K562 (cell line): ENCODE data around the gene DNMT1. TPM values are rescaled to one million over a fixed set of nuclear protein-coding genes. Genes with fewer than 3 reads are reported as not detected.
A peak's percentile ranks its signal among the peaks of the same experiment; 100 is the strongest.

ENCODE experiments used
- ASH1L ChIP-seq: fragments of 450-650 bp; IDR thresholded peaks from 2 replicates; pipeline ENCODE4 v1.6.1; 2018; ENCODE audit warnings: borderline replicate concordance, mild to moderate bottlenecking, low read depth; ENCODE audit not compliant: partially characterized antibody
- BACH1 ChIP-seq: fragments of 200-800 bp; sonication (Bioruptor generic); IDR thresholded peaks from 2 replicates; pipeline ENCODE4 v1.6.1; 2016; ENCODE audit warnings: missing genetic modification characterization, missing compliant biosample characterization
- DIDO1 ChIP-seq: fragments of 450-650 bp; IDR thresholded peaks from 2 replicates; pipeline ENCODE4 v1.6.1; 2016; ENCODE audit warnings: low read depth, missing biosample characterization, missing genetic modification characterization
- ESRRB ChIP-seq: fragments of 250-450 bp; sonication (Bioruptor Pico); IDR thresholded peaks from 2 replicates; pipeline ENCODE4 v1.5.0; 2020; ENCODE audit warnings: mild to moderate bottlenecking, moderate library complexity, borderline replicate concordance
- ETV6 ChIP-seq, 3 experiments: fragments of 150-350 bp in 1 of 3; sonication (generic) in 1 of 3; formaldehyde crosslinking in 1 of 3; IDR thresholded peaks; 2 replicates each; pipeline versions ENCODE4 v1.6.1 to v1.8.0; 2014 to 2022; ENCODE audit warnings: borderline replicate concordance in 2 of 3, low read depth in 2 of 3, antibody characterized with exemption in 1 of 3, low read length in 1 of 3, mild to moderate bottlenecking in 1 of 3, missing genetic modification reagents in 1 of 3
- EWSR1 ChIP-seq: fragments of 450-650 bp; IDR thresholded peaks from 2 replicates; pipeline ENCODE4 v1.6.1; 2018; ENCODE audit warnings: borderline replicate concordance, mild to moderate bottlenecking, low read depth, moderate library complexity; ENCODE audit not compliant: partially characterized antibody
- GABPB1 ChIP-seq: sonication (generic); formaldehyde crosslinking; IDR thresholded peaks from 2 replicates; pipeline ENCODE4 v1.8.0; 2022; ENCODE audit warnings: mild to moderate bottlenecking, missing genetic modification reagents
- HINFP ChIP-seq: fragments of 450-650 bp; conservative IDR thresholded peaks from 2 replicates; pipeline ENCODE4 v1.6.1; 2016; ENCODE audit warnings: missing genetic modification characterization, low read depth, mild to moderate bottlenecking, control low read depth, missing compliant biosample characterization
- HLTF ChIP-seq: fragments of 450-650 bp; IDR thresholded peaks from 2 replicates; pipeline ENCODE4 v1.6.1; 2016
- MITF ChIP-seq: IDR thresholded peaks from 2 replicates; pipeline ENCODE4 v1.6.1; 2014; ENCODE audit warnings: antibody characterized with exemption
- NONO ChIP-seq, 2 experiments: fragments of 200-400 bp in 1 of 2; fragments of 450-650 bp in 1 of 2; formaldehyde crosslinking in 1 of 2; IDR thresholded peaks; 2 replicates each; pipeline ENCODE4 v1.6.1; 2017; ENCODE audit warnings: low read depth in 2 of 2, mild to moderate bottlenecking in 2 of 2, moderate library complexity in 2 of 2, low read length in 1 of 2
- RNF2 ChIP-seq: sonication (generic); IDR thresholded peaks from 2 replicates; pipeline ENCODE4 v1.6.1; 2016
- SMARCA5 ChIP-seq: fragments of 450-650 bp; IDR thresholded peaks from 2 replicates; pipeline ENCODE4 v1.6.1; 2016
- TEAD1 ChIP-seq, 2 experiments: fragments of 450-650 bp in 1 of 2; sonication (generic) in 1 of 2; formaldehyde crosslinking; IDR thresholded peaks; 2 replicates each; pipeline versions ENCODE4 v1.4.0 to v1.8.0; 2020 to 2022; ENCODE audit warnings: mild to moderate bottlenecking in 2 of 2, missing genetic modification reagents in 1 of 2
- TFAP4 ChIP-seq: sonication (generic); formaldehyde crosslinking; IDR thresholded peaks from 2 replicates; pipeline ENCODE4 v1.8.0; 2022; ENCODE audit warnings: missing genetic modification reagents, mild to moderate bottlenecking, moderate library complexity, borderline replicate concordance
- U2AF2 ChIP-seq: fragments of 200-400 bp; formaldehyde crosslinking; optimal IDR thresholded peaks from 2 replicates; pipeline ENCODE3; 2017; ENCODE audit warnings: low read depth, mild to moderate bottlenecking, low read length
- ZFP30 ChIP-seq: fragments of 250-450 bp; sonication (Bioruptor Pico); IDR thresholded peaks from 2 replicates; pipeline ENCODE4 v1.8.0; 2022; ENCODE audit warnings: moderate library complexity, mild to moderate bottlenecking, inconsistent platforms, borderline replicate concordance
- ZFP36 ChIP-seq: fragments of 150-350 bp; IDR thresholded peaks from 2 replicates; pipeline ENCODE4 v1.6.1; 2018; ENCODE audit warnings: low read length, low read depth; ENCODE audit not compliant: partially characterized antibody
- ZNF197 ChIP-seq: fragments of 200-800 bp; sonication (Bioruptor generic); IDR thresholded peaks from 2 replicates; pipeline ENCODE4 v1.6.1; 2016; ENCODE audit warnings: low read depth, missing genetic modification characterization, missing compliant biosample characterization
- ZNF23 ChIP-seq: fragments of 250-450 bp; sonication (Bioruptor Pico); IDR thresholded peaks from 2 replicates; pipeline ENCODE4 v1.4.0; 2020; ENCODE audit warnings: mild to moderate bottlenecking
- ZNF253 ChIP-seq: fragments of 250-450 bp; sonication (Bioruptor Pico); conservative IDR thresholded peaks from 2 replicates; pipeline ENCODE4 v1.6.1; 2021; ENCODE audit warnings: mild to moderate bottlenecking
- ZNF449 ChIP-seq: fragments of 250-450 bp; sonication (Bioruptor Pico); IDR thresholded peaks from 2 replicates; pipeline ENCODE4 v1.8.0; 2022; ENCODE audit warnings: moderate library complexity, mild to moderate bottlenecking, inconsistent platforms
- ZNF695 ChIP-seq: fragments of 450-650 bp; formaldehyde crosslinking; IDR thresholded peaks from 2 replicates; pipeline ENCODE4 v1.4.0; 2020; ENCODE audit warnings: mild to moderate bottlenecking, moderate library complexity
- polyA plus RNA-seq, 8 experiments: library from polyadenylated mRNA; depleted of rRNA in 4 of 8; stranded (reverse) in 5 of 8; unstranded in 3 of 8; fragments of >200 nt; fragmentation: Nextera tagmentation in 2 of 8; fragmentation: Illumina TruSeq in 1 of 8; extraction: Ambion mirVana in 2 of 8; extraction: Trizol in 1 of 8; gene quantifications; 2 replicates each; pipeline versions ENCODE4 v1.2.1 to v1.2.3, GENCODE V29; 2011 to 2014; ENCODE audit warnings: inconsistent platforms in 1 of 8, missing spikeins in 1 of 8
- total RNA-seq, 7 experiments: library from RNA; depleted of rRNA in 6 of 7; stranded (reverse); fragments of >200 nt in 6 of 7; fragmentation: Illumina TruSeq in 2 of 7; extraction: Trizol in 2 of 7; gene quantifications; 2 replicates each; pipeline versions ENCODE4 v1.2.1 to v1.2.3, GENCODE V29; 2011 to 2021; ENCODE audit warnings: low replicate concordance in 1 of 7

Gene DNMT1
- total and polyA plus RNA-seq, 9 of the 15 experiments (the other 6 are each of a cell fraction or from before 2014, with no cell fraction given), result 80.1 to 271 (median 121) TPM

- TF ChIP-seq MITF (no peak), HLTF (0 out of 2 replicates have a peak, but pooled peaks have one; percentile 22), ESRRB (peak; percentile 76; the same call in 1 of the 2 replicates), DIDO1 (tag) (no peak), ZNF23 (CRISPR knock-in tag) (no peak), RNF2 (no peak), TFAP4 (CRISPR knock-in tag) (no peak), ETV6 (IDR thresholded peaks at IDR 0.05; ENCODE audit: borderline replicate concordance in 1 of 2, low read depth in 2 of 2, low read length in 1 of 2) (no peak), ETV6 (CRISPR knock-in tag; IDR thresholded peaks at IDR 0.05; ENCODE audit: borderline replicate concordance) (no peak), TEAD1 (CRISPR knock-in tag; IDR thresholded peaks at IDR 0.05) (0 out of 4 replicates have a peak, but pooled peaks of 1 of the 2 experiments have one; percentile 37), NONO (IDR thresholded peaks at IDR 0.05; ENCODE audit: low read depth in 2 of 2, low read length in 1 of 2) (no peak), EWSR1 (peak; percentile 57), ZNF253 (CRISPR knock-in tag) (no peak), ZFP30 (CRISPR knock-in tag) (no peak), HINFP (no peak), ZFP36 (no peak), BACH1 (tag) (no peak), U2AF2 (no peak), ZNF197 (CRISPR knock-in tag) (no peak), GABPB1 (peak; percentile 41; the same call in 1 of the 2 replicates), ZNF449 (CRISPR knock-in tag) (no peak), ASH1L (no peak), ZNF695 (0 out of 2 replicates have a peak, but pooled peaks have one; percentile 43), SMARCA5 (no peak)
Observed at GRCh38 chr19:10112895-10113591, 81.7 kb downstream of the DNMT1 start (continued).
